GM10266 (cell line): Measurements from ENCODE around the gene RHBDD1.
A peak's percentile ranks its signal among the peaks of the same experiment; 100 is the strongest.

Experiments used
- DNase-seq: peaks from one replicate; pipeline ENCODE4 v3.0.0; 2012; ENCODE audit errors: extremely low spot score
- TF ChIP-seq, protein P1 (sequence below): IDR thresholded peaks from 2 replicates; pipeline ENCODE4 v1.5.1; 2012; ENCODE audit warnings: mild to moderate bottlenecking, low read depth; ENCODE audit not compliant: control insufficient read depth, insufficient read depth; ENCODE audit errors: missing control alignments

Gene RHBDD1, protein sequence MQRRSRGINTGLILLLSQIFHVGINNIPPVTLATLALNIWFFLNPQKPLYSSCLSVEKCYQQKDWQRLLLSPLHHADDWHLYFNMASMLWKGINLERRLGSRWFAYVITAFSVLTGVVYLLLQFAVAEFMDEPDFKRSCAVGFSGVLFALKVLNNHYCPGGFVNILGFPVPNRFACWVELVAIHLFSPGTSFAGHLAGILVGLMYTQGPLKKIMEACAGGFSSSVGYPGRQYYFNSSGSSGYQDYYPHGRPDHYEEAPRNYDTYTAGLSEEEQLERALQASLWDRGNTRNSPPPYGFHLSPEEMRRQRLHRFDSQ

GRCh38 chr2:226835796-226836547 is at the start of gene RHBDD1:
TSS of gene RHBDD1 (plus strand) at chr2:226836054. CDS start at chr2:226864694, 28,640 bp downstream.
- TF ChIP-seq, protein P1, sequence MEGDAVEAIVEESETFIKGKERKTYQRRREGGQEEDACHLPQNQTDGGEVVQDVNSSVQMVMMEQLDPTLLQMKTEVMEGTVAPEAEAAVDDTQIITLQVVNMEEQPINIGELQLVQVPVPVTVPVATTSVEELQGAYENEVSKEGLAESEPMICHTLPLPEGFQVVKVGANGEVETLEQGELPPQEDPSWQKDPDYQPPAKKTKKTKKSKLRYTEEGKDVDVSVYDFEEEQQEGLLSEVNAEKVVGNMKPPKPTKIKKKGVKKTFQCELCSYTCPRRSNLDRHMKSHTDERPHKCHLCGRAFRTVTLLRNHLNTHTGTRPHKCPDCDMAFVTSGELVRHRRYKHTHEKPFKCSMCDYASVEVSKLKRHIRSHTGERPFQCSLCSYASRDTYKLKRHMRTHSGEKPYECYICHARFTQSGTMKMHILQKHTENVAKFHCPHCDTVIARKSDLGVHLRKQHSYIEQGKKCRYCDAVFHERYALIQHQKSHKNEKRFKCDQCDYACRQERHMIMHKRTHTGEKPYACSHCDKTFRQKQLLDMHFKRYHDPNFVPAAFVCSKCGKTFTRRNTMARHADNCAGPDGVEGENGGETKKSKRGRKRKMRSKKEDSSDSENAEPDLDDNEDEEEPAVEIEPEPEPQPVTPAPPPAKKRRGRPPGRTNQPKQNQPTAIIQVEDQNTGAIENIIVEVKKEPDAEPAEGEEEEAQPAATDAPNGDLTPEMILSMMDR: no peak
- peak; percentile 92 for DNase-seq

DNA sequence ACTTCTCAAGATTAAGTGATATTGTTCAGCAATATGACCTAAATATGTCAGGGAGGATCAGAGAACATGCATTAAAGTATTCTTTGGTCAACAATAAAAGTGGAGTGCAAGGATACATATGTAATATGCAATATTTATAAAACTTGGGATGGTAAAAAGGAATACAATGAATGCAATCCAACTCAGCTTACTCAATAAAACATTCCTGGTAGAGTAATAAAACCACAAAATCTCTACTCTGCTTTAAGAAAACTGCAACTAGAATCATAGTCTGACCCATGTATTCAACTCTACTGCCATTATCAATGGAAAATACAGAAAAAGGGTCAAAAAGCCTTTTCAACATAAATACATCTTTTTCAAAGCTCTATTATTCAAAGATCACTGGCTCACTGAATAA is 47.8 kb upstream of the RHBDD1 start:
- TF ChIP-seq, protein P1: no peak
- no peak for DNase-seq

- DNase-seq: no peak
- TF ChIP-seq, protein P1: no peak
Measured at GRCh38 chr2:226788881-226789490, 46.9 kb upstream of the RHBDD1 start.

DNA sequence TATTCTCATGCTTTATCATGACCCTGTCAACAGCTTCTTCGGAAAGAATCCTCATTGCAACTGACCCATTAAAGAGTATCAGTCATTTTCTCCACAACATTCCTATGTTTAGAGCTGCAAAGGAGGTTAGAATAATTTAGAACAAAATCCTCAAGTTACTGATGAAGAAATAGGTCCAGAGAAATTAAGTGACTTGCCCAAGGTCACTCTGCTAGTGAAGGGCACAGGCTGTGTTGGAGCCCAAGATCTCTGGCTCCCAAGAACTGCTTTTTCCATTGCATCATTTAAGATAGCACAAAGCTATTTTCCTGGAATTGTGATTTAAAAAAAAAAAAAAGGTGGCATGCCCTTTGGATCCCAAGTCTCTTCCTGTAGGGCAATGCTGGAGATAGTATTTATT is 45.8 kb upstream of the RHBDD1 start:
- no peak for DNase-seq
- TF ChIP-seq, protein P1: no peak

DNA sequence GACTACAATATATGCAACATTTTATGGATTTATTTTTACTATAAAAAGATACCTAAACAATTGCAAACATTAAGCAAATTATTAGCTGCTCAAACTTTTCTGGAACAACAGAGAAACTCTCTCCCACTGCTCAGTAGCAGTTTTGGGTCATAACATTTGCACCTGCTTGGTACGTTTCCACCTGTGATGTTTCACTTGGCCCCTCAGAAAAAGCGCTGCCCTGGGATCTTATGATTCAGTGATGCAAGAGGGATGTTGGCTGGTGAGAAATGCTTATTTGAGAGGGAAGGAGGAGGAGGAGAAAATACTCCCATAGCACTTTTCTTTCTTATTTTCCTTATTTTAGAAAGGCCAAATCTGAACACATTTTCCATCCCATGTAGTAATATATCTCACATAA is 45.4 kb upstream of the RHBDD1 start:
- DNase-seq: no peak

GRCh38 chr2:226791056-226791486 is 44.8 kb upstream of the RHBDD1 start:
- DNase-seq: peak; percentile 67

More for the DNA sequence above, 45.4 kb upstream of the RHBDD1 start:
- TF ChIP-seq, protein P1: no peak

More at GRCh38 chr2:226791056-226791486, 44.8 kb upstream of the RHBDD1 start:
- TF ChIP-seq, protein P1: no peak
